Measurements from ENCODE around the gene CBFA2T3.

GRCh38 chr16:88962478-88963152, 14.4 kb downstream of the CBFA2T3 start:
- TF ChIP-seq, protein P1, sequence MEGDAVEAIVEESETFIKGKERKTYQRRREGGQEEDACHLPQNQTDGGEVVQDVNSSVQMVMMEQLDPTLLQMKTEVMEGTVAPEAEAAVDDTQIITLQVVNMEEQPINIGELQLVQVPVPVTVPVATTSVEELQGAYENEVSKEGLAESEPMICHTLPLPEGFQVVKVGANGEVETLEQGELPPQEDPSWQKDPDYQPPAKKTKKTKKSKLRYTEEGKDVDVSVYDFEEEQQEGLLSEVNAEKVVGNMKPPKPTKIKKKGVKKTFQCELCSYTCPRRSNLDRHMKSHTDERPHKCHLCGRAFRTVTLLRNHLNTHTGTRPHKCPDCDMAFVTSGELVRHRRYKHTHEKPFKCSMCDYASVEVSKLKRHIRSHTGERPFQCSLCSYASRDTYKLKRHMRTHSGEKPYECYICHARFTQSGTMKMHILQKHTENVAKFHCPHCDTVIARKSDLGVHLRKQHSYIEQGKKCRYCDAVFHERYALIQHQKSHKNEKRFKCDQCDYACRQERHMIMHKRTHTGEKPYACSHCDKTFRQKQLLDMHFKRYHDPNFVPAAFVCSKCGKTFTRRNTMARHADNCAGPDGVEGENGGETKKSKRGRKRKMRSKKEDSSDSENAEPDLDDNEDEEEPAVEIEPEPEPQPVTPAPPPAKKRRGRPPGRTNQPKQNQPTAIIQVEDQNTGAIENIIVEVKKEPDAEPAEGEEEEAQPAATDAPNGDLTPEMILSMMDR (IDR thresholded peaks at IDR 0.05), result no peak
- no peak for TF ChIP-seq REST (IDR thresholded peaks at IDR 0.05; ENCODE audit: insufficient read depth in 1 of 2, low read depth in 2 of 2, low read length in 1 of 2)
